ENCODE results near the gene ARL16. TPM values are rescaled to one million over a fixed set of nuclear protein-coding genes. Genes with fewer than 3 reads are reported as not detected.

The ARL16 gene
- total and polyA plus RNA-seq, 2 donors (not counting 3 experiments of a cell fraction or from before 2014, with no cell fraction given): 41.4 to 71.7 TPM

DNA sequence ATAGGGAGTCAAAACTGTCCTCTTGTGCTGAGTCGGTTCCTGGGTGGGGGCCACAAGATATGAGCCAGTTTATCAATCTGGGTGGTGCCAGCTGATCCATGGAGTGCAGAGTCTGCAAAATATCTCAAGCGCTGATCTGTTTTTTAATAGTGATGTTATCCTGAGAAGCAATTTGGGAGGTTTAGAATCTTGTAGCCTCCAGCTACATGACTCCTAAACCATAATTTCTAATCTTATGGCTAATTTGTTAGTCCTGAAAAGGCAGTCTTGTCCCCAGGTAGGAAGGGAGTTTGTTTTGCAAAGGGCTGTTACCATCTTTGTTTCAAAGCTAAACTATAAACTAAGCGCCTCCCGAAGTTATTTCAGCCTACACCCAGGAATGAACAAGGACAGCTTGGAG, 44.9 kb downstream of the ARL16 start:
- TF ChIP-seq FOS (IDR thresholded peaks at IDR 0.05; ENCODE audit: borderline replicate concordance, insufficient read depth, low read length): no peak
- TF ChIP-seq POLR2A (IDR thresholded peaks at IDR 0.05; ENCODE audit: low read depth, low read length): no peak
- TF ChIP-seq, protein P1, sequence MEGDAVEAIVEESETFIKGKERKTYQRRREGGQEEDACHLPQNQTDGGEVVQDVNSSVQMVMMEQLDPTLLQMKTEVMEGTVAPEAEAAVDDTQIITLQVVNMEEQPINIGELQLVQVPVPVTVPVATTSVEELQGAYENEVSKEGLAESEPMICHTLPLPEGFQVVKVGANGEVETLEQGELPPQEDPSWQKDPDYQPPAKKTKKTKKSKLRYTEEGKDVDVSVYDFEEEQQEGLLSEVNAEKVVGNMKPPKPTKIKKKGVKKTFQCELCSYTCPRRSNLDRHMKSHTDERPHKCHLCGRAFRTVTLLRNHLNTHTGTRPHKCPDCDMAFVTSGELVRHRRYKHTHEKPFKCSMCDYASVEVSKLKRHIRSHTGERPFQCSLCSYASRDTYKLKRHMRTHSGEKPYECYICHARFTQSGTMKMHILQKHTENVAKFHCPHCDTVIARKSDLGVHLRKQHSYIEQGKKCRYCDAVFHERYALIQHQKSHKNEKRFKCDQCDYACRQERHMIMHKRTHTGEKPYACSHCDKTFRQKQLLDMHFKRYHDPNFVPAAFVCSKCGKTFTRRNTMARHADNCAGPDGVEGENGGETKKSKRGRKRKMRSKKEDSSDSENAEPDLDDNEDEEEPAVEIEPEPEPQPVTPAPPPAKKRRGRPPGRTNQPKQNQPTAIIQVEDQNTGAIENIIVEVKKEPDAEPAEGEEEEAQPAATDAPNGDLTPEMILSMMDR (IDR thresholded peaks at IDR 0.05; ENCODE audit: extremely low read depth in 1 of 2, insufficient read depth in 1 of 2, low read depth in 1 of 2, low read length in 2 of 2): no peak
- no peak for TF ChIP-seq JUN (IDR thresholded peaks at IDR 0.05; ENCODE audit: borderline replicate concordance, insufficient read depth, insufficient read length, low read depth)
- TF ChIP-seq POLR2AphosphoS5 (IDR thresholded peaks at IDR 0.05; ENCODE audit: insufficient read depth, low read depth, low read length): no peak
- TF ChIP-seq, protein P2, sequence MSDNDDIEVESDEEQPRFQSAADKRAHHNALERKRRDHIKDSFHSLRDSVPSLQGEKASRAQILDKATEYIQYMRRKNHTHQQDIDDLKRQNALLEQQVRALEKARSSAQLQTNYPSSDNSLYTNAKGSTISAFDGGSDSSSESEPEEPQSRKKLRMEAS (IDR thresholded peaks at IDR 0.05; ENCODE audit: insufficient read depth, insufficient read length): no peak
- no peak for TF ChIP-seq MYC (IDR thresholded peaks at IDR 0.05; ENCODE audit: low read depth, low read length)
- no peak for TF ChIP-seq GATA2 (IDR thresholded peaks at IDR 0.05; ENCODE audit: insufficient read depth, insufficient read length, low read depth, low read length)
- no peak for TF ChIP-seq EZH2 (IDR thresholded peaks at IDR 0.05; ENCODE audit: borderline replicate concordance, low read depth, low read length, severe bottlenecking)
- CTCF ChIA-PET: no interaction called here
- FAIRE-seq: no peak
- Histone ChIP-seq H4K20me1 (replicated peaks; ENCODE audit: control insufficient read depth, extremely low read depth, insufficient read depth, low read length) (no peaks in the 10 kb centered on the region), H3K4me3 (replicated peaks in 1 of 3; ENCODE audit: insufficient read depth in 1 of 3, low read depth in 1 of 3, low read length in 3 of 3) (no peak overlapping the region), H3K4me1 (ENCODE audit: control insufficient read depth, extremely low read depth, insufficient read depth, low read length) (peaks cover 11% of the 10 kb centered on the region), H3K9me1 (replicated peaks; ENCODE audit: control insufficient read depth, extremely low read depth, insufficient read depth, low read length) (no peaks in the 10 kb centered on the region), H2AFZ (ENCODE audit: low read depth, low read length) (no peak overlapping the region), H3K36me3 (ENCODE audit: control insufficient read depth in 2 of 2, extremely low read depth in 1 of 2, insufficient read depth in 2 of 2, low read length in 2 of 2) (no peaks in the 10 kb centered on the region), H3K27me3 (ENCODE audit: control insufficient read depth in 2 of 2, insufficient read depth in 2 of 2, low read length in 2 of 2) (no peaks in the 10 kb centered on the region), H3K9ac (replicated peaks; ENCODE audit: extremely low read depth, insufficient read depth, low read length) (no peak overlapping the region), H3K4me2 (ENCODE audit: insufficient read depth, low read length) (no peak overlapping the region), H3K9me3 (replicated peaks; ENCODE audit: control insufficient read depth, insufficient read depth, low read length) (no peaks in the 10 kb centered on the region), H3K79me2 (ENCODE audit: control insufficient read depth, insufficient read depth, low read length) (peaks cover 30% of the 10 kb centered on the region), H3K27ac (ENCODE audit: insufficient read depth, low read depth, low read length) (no peak overlapping the region)
- POLR2A ChIA-PET: interaction anchor here (0.5 to 0.7 kb wide), 2 partner anchors 80 to 245 kb away, joined by 3 to 8 read pairs; no protein-coding TSS in a partner anchor
- no TSS peak for BruUV-seq (replicated peaks)
- no peak for DNase-seq (ENCODE audit: low read depth, low spot score)
- intact Hi-C loops (cut with micrococcal nuclease): no loop called here
- dilution Hi-C loops (cut with MboI; ENCODE audit: extremely low pct_ligation_motif_present, low sequenced_read_pairs): no loop called here

All from endothelial cell of umbilical vein (primary cell).